ENCODE measurements around the gene CTDSPL2.

DNA sequence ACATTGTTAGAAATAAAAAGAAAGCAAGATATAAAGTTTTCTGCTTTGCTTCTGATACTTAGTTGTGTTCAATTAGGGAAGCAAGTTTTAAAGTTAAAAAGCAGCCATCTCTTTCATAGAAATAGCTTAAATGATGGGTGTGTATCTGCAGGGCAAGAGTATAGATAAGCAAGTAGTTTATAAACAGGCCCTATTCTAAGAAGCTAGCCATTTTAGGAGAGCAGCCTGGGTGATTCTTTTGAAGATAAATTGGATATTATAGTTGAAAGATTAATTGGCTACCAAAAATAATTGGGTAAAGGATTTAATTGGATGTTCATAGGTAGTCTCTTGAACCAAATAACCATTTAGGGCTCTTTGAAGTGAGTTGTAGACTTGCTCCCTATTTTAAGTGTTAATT, 115.2 kb downstream of the CTDSPL2 start:
- TF ChIP-seq CTCF (IDR thresholded peaks at IDR 0.05): no peak
- TF ChIP-seq POLR2A (IDR thresholded peaks at IDR 0.05): no peak

All from transverse colon (tissue), 3 donors.